Measurements from ENCODE around the gene CCNE1. TPM values are rescaled to one million over a fixed set of nuclear protein-coding genes. Genes with fewer than 3 reads are reported as not detected.

The CCNE1 gene
- total RNA-seq (2014; rRNA removed; shearing (Covaris generic)) = 50.8 and 76.0 TPM in 2 replicates

- in situ Hi-C loops (cut with HindIII; ENCODE audit: low sequenced_read_pairs) = no loop called here
- DNase-seq (ENCODE audit: low spot score) = peak; percentile 92
These were observed at the start of gene CCNE1 for GRCh38 chr19:29811125-29812079. Gene CCNE1, plus strand, starts transcription at chr19:29811991. Its CDS starts 565 bp downstream, at chr19:29812556.

GRCh38 chr19:29763196-29763595 lies 48.6 kb upstream of the CCNE1 start:
- in situ Hi-C loops (cut with HindIII; ENCODE audit: low sequenced_read_pairs) = no loop called here
- DNase-seq (ENCODE audit: low spot score) = no peak

DNA sequence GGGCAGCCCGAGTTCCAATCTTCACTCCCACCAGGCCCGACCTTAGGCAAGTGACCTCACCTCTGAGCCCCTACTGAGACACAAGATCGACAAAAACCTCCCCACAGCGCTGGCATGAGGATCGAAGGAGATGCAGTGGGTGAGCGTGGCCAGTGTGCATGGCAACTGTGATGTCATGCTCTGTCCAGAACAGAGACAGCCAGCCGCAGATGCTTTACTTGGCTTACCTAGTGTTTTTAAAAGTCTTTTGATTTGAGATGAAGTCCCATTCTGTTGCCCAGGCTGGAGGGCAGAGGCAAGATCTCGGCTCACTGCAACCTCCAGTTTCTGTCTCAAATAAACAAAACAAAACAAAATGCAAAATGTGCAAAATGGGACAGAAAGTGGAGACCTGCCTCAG lies 47.4 kb upstream of the CCNE1 start:
- in situ Hi-C loops (cut with HindIII; ENCODE audit: low sequenced_read_pairs) = no loop called here
- DNase-seq (ENCODE audit: low spot score) = no peak

DNA sequence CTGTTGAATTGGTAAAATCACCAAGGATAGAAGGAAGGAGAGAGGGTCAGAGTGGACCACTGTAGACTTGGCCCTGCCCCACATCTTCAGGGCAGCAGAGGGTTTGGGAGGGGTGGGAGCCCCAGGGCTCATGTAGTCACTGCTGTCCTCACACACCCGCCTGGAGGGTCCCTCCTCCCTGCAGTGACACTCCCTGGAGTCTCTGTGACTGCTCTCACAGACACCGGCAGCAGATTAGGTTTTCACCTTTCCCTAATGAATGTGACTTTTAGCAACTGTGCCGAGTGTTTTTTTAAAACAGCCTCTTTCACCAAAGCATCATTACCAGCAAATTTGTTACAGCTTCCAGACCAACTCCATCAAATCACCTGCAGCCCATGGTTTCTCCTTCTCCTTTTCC lies 45.7 kb upstream of the CCNE1 start:
- in situ Hi-C loops (cut with HindIII; ENCODE audit: low sequenced_read_pairs) = no loop called here
- DNase-seq (ENCODE audit: low spot score) = no peak

DNA sequence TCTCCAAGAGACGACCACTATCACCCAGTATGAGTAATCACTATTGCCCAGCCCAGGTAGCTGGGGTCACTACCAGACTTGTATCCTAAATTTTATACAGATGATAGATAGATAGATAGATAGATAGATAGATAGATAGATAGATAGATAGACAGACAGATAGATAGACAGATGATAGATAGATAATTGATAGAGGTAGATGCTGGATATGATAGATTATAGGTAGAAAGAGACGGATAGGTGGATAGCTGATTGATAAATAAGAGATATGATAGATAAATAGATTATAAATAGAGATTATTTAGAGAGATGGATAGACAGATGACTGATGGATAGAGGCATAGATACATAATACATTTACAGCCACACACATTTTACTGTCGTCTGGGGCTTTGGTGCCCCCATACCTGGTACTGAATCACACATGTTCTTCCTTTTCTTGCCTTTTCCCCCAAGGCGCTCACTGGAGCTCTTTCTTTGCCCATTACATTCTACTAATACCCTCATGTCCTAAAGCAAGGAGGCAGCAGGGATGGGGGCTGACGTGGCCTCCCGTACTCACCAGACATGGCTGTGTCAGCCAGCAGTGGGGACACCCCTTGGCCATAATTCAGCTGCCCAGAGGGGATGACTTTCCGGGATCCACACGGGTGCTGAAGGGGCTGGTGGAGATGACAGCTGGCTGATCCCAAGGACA lies 44.6 kb upstream of the CCNE1 start:
- in situ Hi-C loops (cut with HindIII; ENCODE audit: low sequenced_read_pairs) = no loop called here
- DNase-seq (ENCODE audit: low spot score) = no peak

- no peak for DNase-seq (ENCODE audit: low spot score)
- in situ Hi-C loops (cut with HindIII; ENCODE audit: low sequenced_read_pairs) = no loop called here
These were observed 43.6 kb upstream of the CCNE1 start for GRCh38 chr19:29768166-29768565.

GRCh38 chr19:29769997-29770396 lies 41.8 kb upstream of the CCNE1 start:
- in situ Hi-C loops (cut with HindIII; ENCODE audit: low sequenced_read_pairs) = no loop called here

GRCh38 chr19:29770648-29771047 lies 41.1 kb upstream of the CCNE1 start:
- no peak for DNase-seq (ENCODE audit: low spot score)
- in situ Hi-C loops (cut with HindIII; ENCODE audit: low sequenced_read_pairs) = no loop called here

More at GRCh38 chr19:29769997-29770396, 41.8 kb upstream of the CCNE1 start:
- no peak for DNase-seq (ENCODE audit: low spot score)

DNA sequence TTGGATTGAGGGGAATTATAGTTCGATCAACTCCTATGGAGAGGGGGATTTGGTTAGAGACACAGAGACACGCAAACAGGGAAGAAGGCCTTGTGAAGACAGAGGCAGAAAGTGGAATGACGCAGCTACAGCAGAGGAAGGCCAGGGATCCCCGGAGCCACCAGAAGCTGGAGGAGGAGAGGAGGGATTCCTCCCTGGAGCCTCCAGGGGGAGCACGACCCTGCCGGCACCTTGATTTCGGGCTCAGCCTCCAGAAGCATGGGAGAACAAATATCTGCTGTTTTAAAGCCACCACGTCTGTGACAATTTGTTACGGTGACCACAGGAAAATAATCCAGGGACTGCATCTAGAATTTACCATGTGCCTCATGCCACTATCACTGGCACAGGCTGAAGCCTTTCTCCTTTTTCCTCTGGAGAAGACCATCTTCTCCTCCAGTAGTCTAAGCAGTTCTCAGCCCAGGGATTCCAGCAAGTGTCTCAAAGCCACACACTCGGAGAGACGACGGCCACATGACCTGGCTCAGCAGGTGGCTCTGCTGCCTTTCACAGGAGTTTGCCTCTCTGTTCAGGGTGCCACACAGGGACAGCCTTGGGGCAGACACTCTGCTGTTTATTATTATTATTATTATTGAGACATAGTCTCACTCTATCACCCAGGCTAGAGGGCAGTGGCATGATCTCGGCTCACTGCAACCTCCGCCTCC lies 39.9 kb upstream of the CCNE1 start:
- DNase-seq (ENCODE audit: low spot score) = peak; percentile 81
- in situ Hi-C loops (cut with HindIII; ENCODE audit: low sequenced_read_pairs) = no loop called here

DNA sequence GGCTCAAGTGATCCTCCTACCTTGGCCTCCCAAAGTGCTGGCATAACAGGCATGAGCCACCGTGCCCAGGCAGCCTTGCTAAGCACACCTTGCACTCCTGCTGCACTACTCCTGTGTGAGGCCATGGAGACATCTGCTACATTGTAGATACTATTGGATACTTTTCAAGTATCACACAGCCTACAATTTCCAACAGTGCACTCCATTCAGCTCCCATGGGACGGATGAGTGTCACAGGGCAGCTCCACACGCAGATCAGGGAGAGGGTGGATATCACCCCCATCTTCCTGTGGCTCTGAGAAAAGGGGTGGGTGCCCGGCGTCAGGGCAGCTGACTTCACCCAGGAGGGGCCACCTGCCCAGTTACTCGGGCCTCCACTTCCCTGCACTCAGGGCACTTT lies 39.1 kb upstream of the CCNE1 start:
- in situ Hi-C loops (cut with HindIII; ENCODE audit: low sequenced_read_pairs) = no loop called here
- DNase-seq (ENCODE audit: low spot score) = no peak

DNA sequence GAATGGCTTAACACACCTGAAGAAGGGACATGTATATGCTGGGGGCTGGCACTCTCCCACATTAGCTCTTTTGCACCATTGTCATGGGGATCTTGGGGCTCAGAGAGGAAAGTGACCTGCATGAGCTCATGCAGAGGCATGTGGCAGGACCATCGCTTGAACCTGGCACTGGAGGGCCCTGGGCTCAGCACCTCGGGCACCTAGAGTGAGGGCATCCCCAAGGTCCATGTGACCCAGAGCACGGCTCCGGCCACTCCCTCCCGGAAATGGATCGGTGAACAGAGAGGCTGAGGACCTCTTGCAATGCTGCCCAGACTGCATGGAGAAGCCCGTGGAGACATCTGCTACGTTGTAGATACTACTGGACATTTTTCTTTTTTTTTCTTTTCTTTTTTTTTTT lies 38.6 kb upstream of the CCNE1 start:
- in situ Hi-C loops (cut with HindIII; ENCODE audit: low sequenced_read_pairs) = no loop called here
- DNase-seq (ENCODE audit: low spot score) = no peak

GRCh38 chr19:29774126-29774525 lies 37.7 kb upstream of the CCNE1 start:
- DNase-seq (ENCODE audit: low spot score) = no peak
- in situ Hi-C loops (cut with HindIII; ENCODE audit: low sequenced_read_pairs) = no loop called here

DNA sequence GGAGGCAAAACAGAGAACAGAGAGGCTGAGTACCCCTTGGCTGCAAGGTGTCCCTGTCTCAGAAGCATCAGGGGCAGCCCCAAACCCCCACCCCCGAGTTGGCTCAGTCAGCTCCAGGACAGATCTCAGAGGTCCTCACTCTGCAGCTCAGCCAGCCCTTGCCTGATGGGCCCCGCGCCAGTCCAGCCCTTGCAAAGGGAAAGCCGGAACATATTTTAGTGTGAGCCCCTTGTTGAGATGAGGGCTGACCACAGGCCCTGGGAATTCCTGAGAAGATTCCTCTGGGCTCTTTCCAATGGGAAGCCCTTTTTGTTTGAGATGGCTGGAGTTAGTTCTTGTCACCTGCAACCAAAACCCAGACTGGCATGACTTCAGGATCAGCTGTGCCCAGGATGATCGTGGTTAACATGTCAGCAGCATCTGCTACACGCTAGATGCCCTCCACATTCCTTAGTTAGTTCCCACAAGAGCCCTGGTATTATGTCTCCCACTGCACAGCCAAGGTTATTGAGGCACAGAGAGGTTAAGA lies 33.9 kb upstream of the CCNE1 start:
- in situ Hi-C loops (cut with HindIII; ENCODE audit: low sequenced_read_pairs) = no loop called here
- no peak for DNase-seq (ENCODE audit: low spot score)

DNA sequence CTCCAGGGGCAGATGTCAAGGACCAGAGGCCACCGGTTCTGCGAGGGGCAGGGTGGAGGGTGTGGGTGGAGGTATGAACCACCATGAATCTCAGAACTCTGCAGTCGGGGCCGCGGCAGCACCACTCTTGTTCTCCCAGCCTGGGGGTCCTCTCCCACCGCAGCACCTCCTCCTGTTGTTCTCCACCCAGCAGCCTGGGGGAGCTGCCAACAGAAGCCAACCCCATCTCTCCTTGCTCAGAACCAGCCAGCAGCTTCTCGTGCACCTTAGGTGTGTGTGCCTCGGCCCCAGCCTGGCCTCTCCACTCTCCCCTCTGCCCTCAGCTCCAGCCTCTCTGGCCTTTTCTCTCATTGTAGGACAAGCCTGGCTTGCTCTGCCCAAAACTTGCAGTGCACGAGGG lies 31.9 kb upstream of the CCNE1 start:
- DNase-seq (ENCODE audit: low spot score) = no peak
- in situ Hi-C loops (cut with HindIII; ENCODE audit: low sequenced_read_pairs) = no loop called here

- in situ Hi-C loops (cut with HindIII; ENCODE audit: low sequenced_read_pairs) = no loop called here
- peak; percentile 88 for DNase-seq (ENCODE audit: low spot score)
These were observed 30.2 kb upstream of the CCNE1 start for GRCh38 chr19:29781386-29782259.

DNA sequence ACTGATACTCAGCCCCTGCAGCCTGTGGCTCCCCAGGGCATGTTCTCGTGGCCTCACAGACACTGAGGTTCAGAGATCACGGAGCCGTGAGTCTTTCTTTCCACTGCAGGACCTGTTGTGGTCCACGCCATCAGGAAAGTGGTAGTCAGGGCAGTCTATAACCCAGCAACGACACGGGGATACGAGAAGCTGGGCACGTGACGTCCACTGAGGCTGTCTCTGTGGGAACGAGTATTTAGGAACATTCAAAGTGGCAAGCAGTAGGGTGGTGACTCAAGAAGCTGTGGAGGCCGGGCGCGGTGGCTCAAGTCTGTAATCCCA lies 29.6 kb upstream of the CCNE1 start:
- in situ Hi-C loops (cut with HindIII; ENCODE audit: low sequenced_read_pairs) = no loop called here
- no peak for DNase-seq (ENCODE audit: low spot score)

GRCh38 chr19:29783627-29784190 lies 28.1 kb upstream of the CCNE1 start:
- in situ Hi-C loops (cut with HindIII; ENCODE audit: low sequenced_read_pairs) = no loop called here
- DNase-seq (ENCODE audit: low spot score) = no peak

GRCh38 chr19:29784598-29785223 lies 27.1 kb upstream of the CCNE1 start:
- no peak for DNase-seq (ENCODE audit: low spot score)
- in situ Hi-C loops (cut with HindIII; ENCODE audit: low sequenced_read_pairs) = no loop called here

Data from G401 (cell line).